IMR-90 (cell line): ENCODE results near the gene MAML3. TPM values are rescaled to one million over a fixed set of nuclear protein-coding genes. Genes with fewer than 3 reads are reported as not detected.

Experiments used
- ATAC-seq: fragments of 200-7000 bp; cut with Tn5 transposase; 2 replicates; pipeline ENCODE4 v1.9.1; 2020; ENCODE audit warnings: low read depth, mild to moderate bottlenecking, moderate library complexity
- BruUV-seq: library from RNA; stranded (reverse); fragments of 400-500 nt; replicated peaks from 2 replicates; lab custom pipeline; 2021; lab: Mats Ljungman, UMichigan
- CTCF ChIA-PET: fragments of 300-600 bp; formaldehyde crosslinking; extraction: SDS; loops from one replicate; lab custom pipeline; 2021; ENCODE audit warnings: antibody characterized with exemption; lab: Yijun Ruan, JAX
- POLR2A ChIA-PET: fragments of 300-600 bp; sonication (Branson Sonifier 250); formaldehyde crosslinking; loops from one replicate; lab custom pipeline; 2022; ENCODE audit warnings: antibody characterized with exemption; ENCODE audit not compliant: unreplicated experiment; lab: Charles Lee
- DNase-seq: peaks from one replicate; pipeline ENCODE4 v3.0.0; 2013
- H2AFZ ChIP-seq: replicated peaks from 2 replicates; pipeline ENCODE3; 2013; ENCODE audit warnings: low read length, mild to moderate bottlenecking; ENCODE audit not compliant: poor library complexity
- H2AK5ac ChIP-seq: 2 replicates; pipeline ENCODE4 v1.6.1; 2013; ENCODE audit warnings: low read depth, low read length, inconsistent platforms
- H2AK9ac ChIP-seq: replicated peaks from 2 replicates; pipeline ENCODE3; 2013; ENCODE audit warnings: mild to moderate bottlenecking, low read depth, low read length, moderate library complexity; ENCODE audit not compliant: poor library complexity
- H2BK120ac ChIP-seq: 2 replicates; pipeline ENCODE4 v1.6.1; 2013; ENCODE audit warnings: low read depth, low read length, inconsistent platforms
- H2BK15ac ChIP-seq: 3 replicates; pipeline ENCODE4 v1.6.1; 2013; ENCODE audit warnings: low read depth, low read length, inconsistent platforms
- H2BK20ac ChIP-seq: 2 replicates; pipeline ENCODE4 v1.6.1; 2013; ENCODE audit warnings: low read depth, mild to moderate bottlenecking, inconsistent platforms, low read length, moderate library complexity
- H2BK5ac ChIP-seq: 2 replicates; pipeline ENCODE4 v1.6.1; 2013; ENCODE audit warnings: mild to moderate bottlenecking, low read depth, low read length, inconsistent platforms; ENCODE audit not compliant: poor library complexity, severe bottlenecking
- H3K14ac ChIP-seq: replicated peaks from 2 replicates; pipeline ENCODE4 v1.6.1; 2013; ENCODE audit warnings: low read depth, low read length, inconsistent platforms
- H3K18ac ChIP-seq: 2 replicates; pipeline ENCODE4 v1.6.1; 2013; ENCODE audit warnings: low read depth, low read length, control low read depth
- H3K23ac ChIP-seq: 2 replicates; pipeline ENCODE4 v1.6.1; 2013; ENCODE audit warnings: low read depth, low read length, inconsistent platforms
- H3K27ac ChIP-seq: 2 replicates; pipeline ENCODE4 v1.5.1; 2013; ENCODE audit warnings: mild to moderate bottlenecking, control low read depth, low read length; ENCODE audit not compliant: insufficient read depth
- H3K27me3 ChIP-seq: 2 replicates; pipeline ENCODE4 v1.6.1; 2013; ENCODE audit warnings: low read length; ENCODE audit not compliant: control insufficient read depth, insufficient read depth
- H3K36me3 ChIP-seq: 2 replicates; pipeline ENCODE4 v1.6.1; 2013; ENCODE audit warnings: low read length, mixed read lengths; ENCODE audit not compliant: control insufficient read depth, insufficient read depth
- H3K4ac ChIP-seq: 2 replicates; pipeline ENCODE4 v1.6.1; 2013; ENCODE audit warnings: low read depth, low read length, inconsistent platforms
- H3K4me1 ChIP-seq: 2 replicates; pipeline ENCODE4 v1.6.1; 2013; ENCODE audit warnings: low read length, mixed read lengths; ENCODE audit not compliant: control insufficient read depth, insufficient read depth
- H3K4me2 ChIP-seq: 2 replicates; pipeline ENCODE4 v1.6.1; 2013; ENCODE audit warnings: low read depth, mild to moderate bottlenecking, control low read depth, low read length, moderate library complexity
- H3K4me3 ChIP-seq: 2 replicates; pipeline ENCODE4 v1.5.1; 2013; ENCODE audit warnings: low read depth, mild to moderate bottlenecking, control low read depth, low read length, moderate library complexity; ENCODE audit not compliant: insufficient read depth
- H3K56ac ChIP-seq: 2 replicates; pipeline ENCODE4 v1.6.1; 2013; ENCODE audit warnings: low read length, inconsistent platforms; ENCODE audit not compliant: insufficient read depth; ENCODE audit errors: extremely low read depth
- H3K79me1 ChIP-seq, 2 experiments: 2 replicates each; pipeline ENCODE4 v1.6.1; 2013; ENCODE audit warnings: low read length in 2 of 2, inconsistent platforms in 1 of 2, low read depth in 1 of 2
- H3K9ac ChIP-seq: 2 replicates; pipeline ENCODE4 v1.6.1; 2013; ENCODE audit warnings: low read depth, low read length, control low read depth
- H3K9me1 ChIP-seq: 2 replicates; pipeline ENCODE4 v1.6.1; 2013; ENCODE audit warnings: low read length, inconsistent platforms; ENCODE audit not compliant: insufficient read depth
- H3K9me3 ChIP-seq: 2 replicates; pipeline ENCODE4 v1.6.1; 2013; ENCODE audit warnings: low read length; ENCODE audit not compliant: control insufficient read depth, insufficient read depth
- H4K20me1 ChIP-seq: 2 replicates; pipeline ENCODE4 v1.6.1; 2013; ENCODE audit warnings: low read length, inconsistent platforms; ENCODE audit not compliant: insufficient read depth
- H4K5ac ChIP-seq: 2 replicates; pipeline ENCODE4 v1.6.1; 2013; ENCODE audit warnings: mild to moderate bottlenecking, low read depth, low read length, control low read depth
- H4K8ac ChIP-seq, 2 experiments: 2 replicates each; pipeline ENCODE4 v1.6.1; 2013; ENCODE audit warnings: low read depth in 2 of 2, low read length in 2 of 2, control low read depth in 1 of 2, inconsistent platforms in 1 of 2
- H4K91ac ChIP-seq: 2 replicates; pipeline ENCODE4 v1.6.1; 2013; ENCODE audit warnings: low read depth, low read length, inconsistent platforms; ENCODE audit not compliant: insufficient read depth
- BHLHE40 ChIP-seq: fragments of 150-350 bp; IDR thresholded peaks from 2 replicates; pipeline ENCODE4 v1.6.1; 2016; ENCODE audit warnings: mild to moderate bottlenecking, low read depth, low read length
- CEBPB ChIP-seq: IDR thresholded peaks from 2 replicates; pipeline ENCODE4 v1.6.1; 2012; ENCODE audit warnings: low read depth, low read length, improper control_type of control experiment
- CHD1 ChIP-seq: IDR thresholded peaks from 2 replicates; pipeline ENCODE4 v1.6.1; 2012; ENCODE audit warnings: low read depth, low read length, improper control_type of control experiment
- FOS ChIP-seq: fragments of 150-350 bp; IDR thresholded peaks from 2 replicates; pipeline ENCODE4 v1.6.1; 2016; ENCODE audit warnings: low read depth, low read length
- MAZ ChIP-seq: IDR thresholded peaks from 2 replicates; pipeline ENCODE4 v1.6.1; 2012; ENCODE audit warnings: low read depth, mild to moderate bottlenecking, low read length, improper control_type of control experiment, moderate library complexity, borderline replicate concordance
- MXI1 ChIP-seq: IDR thresholded peaks from 2 replicates; pipeline ENCODE4 v1.6.1; 2012; ENCODE audit warnings: low read depth, mild to moderate bottlenecking, low read length, moderate library complexity, borderline replicate concordance
- NFE2L2 ChIP-seq: fragments of 150-350 bp; IDR thresholded peaks from 2 replicates; pipeline ENCODE4 v1.6.1; 2016; ENCODE audit warnings: low read depth, mild to moderate bottlenecking, low read length
- POLR2A ChIP-seq: IDR thresholded peaks from 2 replicates; pipeline ENCODE4 v1.6.1; 2012; ENCODE audit warnings: mild to moderate bottlenecking, low read depth, low read length
- RAD21 ChIP-seq: IDR thresholded peaks from 2 replicates; pipeline ENCODE4 v1.6.1; 2012; ENCODE audit warnings: low read length, improper control_type of control experiment
- RCOR1 ChIP-seq: IDR thresholded peaks from 2 replicates; pipeline ENCODE4 v1.6.1; 2012; ENCODE audit warnings: mild to moderate bottlenecking, low read length, improper control_type of control experiment; ENCODE audit not compliant: insufficient replicate concordance
- RFX5 ChIP-seq: IDR thresholded peaks from 2 replicates; pipeline ENCODE4 v1.8.0; 2012; ENCODE audit warnings: low read depth, mild to moderate bottlenecking, low read length, moderate library complexity
- SMC3 ChIP-seq: fragments of 150-350 bp; IDR thresholded peaks from 2 replicates; pipeline ENCODE4 v1.6.1; 2016; ENCODE audit warnings: low read depth, mild to moderate bottlenecking, antibody characterized with exemption, low read length, moderate library complexity
- WGBS, 2 experiments: methylation state at CpG; one replicate each; pipeline versions ENCODE4 v1.1.5 to v1.1.7; 2013; ENCODE audit warnings: missing lambda C conversion rate in 2 of 2; ENCODE audit not compliant: insufficient read length in 1 of 2; ENCODE audit errors: extremely low coverage in 2 of 2; 5-methylcytosine and 5-hydroxymethylcytosine counted together
- dilution Hi-C: fragments of 300-500 bp; cut with HindIII; formaldehyde crosslinking; loops from one replicate; pipeline ENCODE4 v1.14.3; 2018; ENCODE audit warnings: low sequenced_read_pairs; ENCODE audit not compliant: unreplicated experiment
- in situ Hi-C: fragments of 300-500 bp; cut with MboI; formaldehyde crosslinking; loops from 3 replicates; pipeline ENCODE4 v1.14.3; 2019; ENCODE audit warnings: low sequenced_read_pairs, inconsistent platforms, mixed read lengths
- intact Hi-C: fragments of 100-400 bp; cut with micrococcal nuclease; formaldehyde crosslinking; loops from 2 replicates; pipeline ENCODE4 v1.10.0; 2022
- polyA plus RNA-seq, 3 experiments: library from polyadenylated mRNA; depleted of rRNA; stranded (reverse); fragments of >200 nt; gene quantifications; 2 replicates each; pipeline ENCODE4 v1.2.3, GENCODE V29; 2012; ENCODE audit warnings: low replicate concordance in 1 of 3
- total RNA-seq: library from RNA; depleted of rRNA; stranded (reverse); fragments of >200 nt; gene quantifications from 2 replicates; pipeline ENCODE4 v1.2.3, GENCODE V29; 2012
- TF ChIP-seq, protein P1 (sequence below): fragments of 150-350 bp; IDR thresholded peaks from 2 replicates; pipeline ENCODE4 v1.6.1; 2017; ENCODE audit warnings: mild to moderate bottlenecking, antibody characterized with exemption, low read length, low read depth
- TF ChIP-seq, protein P2 (sequence below): conservative IDR thresholded peaks from 2 replicates; pipeline ENCODE4 v1.5.1; 2012; ENCODE audit warnings: mild to moderate bottlenecking, low read depth, low read length, improper control_type of control experiment
- TF ChIP-seq, protein P3 (sequence below): fragments of 150-350 bp; IDR thresholded peaks from 2 replicates; pipeline ENCODE4 v1.6.1; 2016; ENCODE audit warnings: low read depth, mild to moderate bottlenecking, low read length, moderate library complexity, borderline replicate concordance

MAML3 gene
- total and polyA plus RNA-seq, 2 of the 4 experiments (the other 2 are of a cell fraction), result 0.90 to 1.7 TPM

DNA sequence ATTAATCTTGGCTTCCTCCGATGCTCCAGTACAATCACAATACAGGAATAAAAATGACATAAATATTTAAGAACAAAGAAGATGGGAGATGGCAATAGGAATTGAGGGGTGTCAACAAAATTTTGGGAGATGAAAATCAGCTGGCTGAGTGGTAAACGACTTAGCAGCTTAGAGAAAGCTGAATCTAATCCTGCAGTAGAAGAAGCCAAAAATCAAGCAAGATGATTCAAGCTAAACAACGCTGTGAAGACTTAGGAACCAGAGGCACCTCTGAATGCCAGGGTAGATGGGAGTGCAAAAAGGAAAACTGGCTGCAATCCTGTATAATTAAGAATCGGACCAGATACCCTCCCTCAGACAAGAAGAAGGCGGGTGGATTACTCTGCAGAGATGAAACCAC, 273.1 kb downstream of the MAML3 start:
- Histone ChIP-seq H2BK5ac (no peak overlapping the region), H3K9me1 (no peaks in the 10 kb centered on the region; the same call in 1 of the 2 replicates), H3K18ac (no peak overlapping the region), H3K9ac (no peak overlapping the region), H2AK9ac (no peak overlapping the region), H4K8ac (no peak overlapping the region), H3K23ac (no peak overlapping the region), H3K4me3 (no peak overlapping the region), H3K56ac (no peak overlapping the region), H3K4me1 (peaks cover 4% of the 10 kb centered on the region; the same call in 1 of the 2 replicates), H3K27me3 (no peaks in the 10 kb centered on the region), H4K5ac (no peak overlapping the region), H3K9me3 (peaks cover 2% of the 10 kb centered on the region), H2BK120ac (no peak overlapping the region), H3K27ac (no peak overlapping the region), H2AFZ (no peak overlapping the region), H2BK15ac (no peak overlapping the region), H4K20me1 (no peaks in the 10 kb centered on the region), H3K36me3 (no peaks in the 10 kb centered on the region), H3K79me1 (no peaks in the 10 kb centered on the region), H2AK5ac (no peak overlapping the region), H3K14ac (no peak overlapping the region), H4K91ac (no peak overlapping the region), H2BK20ac (no peak overlapping the region), H3K4ac (no peak overlapping the region), H3K4me2 (no peak overlapping the region)
- 86% methylated on average over 1 of the region's 5 CpGs; no CpG with 5 or more reads in 1 of the 2 experiments for WGBS, 2 experiments
- ChIA-PET CTCF (no interaction called here), POLR2A (no interaction called here)
- no TSS peak for BruUV-seq
- intact Hi-C loops, result no loop called here
- ATAC-seq (no peak), DNase-seq (no peak)
- dilution Hi-C loops, result no loop called here
- TF ChIP-seq NFE2L2, result no peak
- TF ChIP-seq SMC3, result no peak
- TF ChIP-seq, protein P1, sequence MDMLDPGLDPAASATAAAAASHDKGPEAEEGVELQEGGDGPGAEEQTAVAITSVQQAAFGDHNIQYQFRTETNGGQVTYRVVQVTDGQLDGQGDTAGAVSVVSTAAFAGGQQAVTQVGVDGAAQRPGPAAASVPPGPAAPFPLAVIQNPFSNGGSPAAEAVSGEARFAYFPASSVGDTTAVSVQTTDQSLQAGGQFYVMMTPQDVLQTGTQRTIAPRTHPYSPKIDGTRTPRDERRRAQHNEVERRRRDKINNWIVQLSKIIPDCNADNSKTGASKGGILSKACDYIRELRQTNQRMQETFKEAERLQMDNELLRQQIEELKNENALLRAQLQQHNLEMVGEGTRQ, result no peak
- no peak for TF ChIP-seq CHD1
- TF ChIP-seq RAD21, result no peak
- TF ChIP-seq POLR2A, result no peak
- no peak for TF ChIP-seq MXI1
- TF ChIP-seq RCOR1, result no peak
- no peak for TF ChIP-seq RFX5
- TF ChIP-seq, protein P2, sequence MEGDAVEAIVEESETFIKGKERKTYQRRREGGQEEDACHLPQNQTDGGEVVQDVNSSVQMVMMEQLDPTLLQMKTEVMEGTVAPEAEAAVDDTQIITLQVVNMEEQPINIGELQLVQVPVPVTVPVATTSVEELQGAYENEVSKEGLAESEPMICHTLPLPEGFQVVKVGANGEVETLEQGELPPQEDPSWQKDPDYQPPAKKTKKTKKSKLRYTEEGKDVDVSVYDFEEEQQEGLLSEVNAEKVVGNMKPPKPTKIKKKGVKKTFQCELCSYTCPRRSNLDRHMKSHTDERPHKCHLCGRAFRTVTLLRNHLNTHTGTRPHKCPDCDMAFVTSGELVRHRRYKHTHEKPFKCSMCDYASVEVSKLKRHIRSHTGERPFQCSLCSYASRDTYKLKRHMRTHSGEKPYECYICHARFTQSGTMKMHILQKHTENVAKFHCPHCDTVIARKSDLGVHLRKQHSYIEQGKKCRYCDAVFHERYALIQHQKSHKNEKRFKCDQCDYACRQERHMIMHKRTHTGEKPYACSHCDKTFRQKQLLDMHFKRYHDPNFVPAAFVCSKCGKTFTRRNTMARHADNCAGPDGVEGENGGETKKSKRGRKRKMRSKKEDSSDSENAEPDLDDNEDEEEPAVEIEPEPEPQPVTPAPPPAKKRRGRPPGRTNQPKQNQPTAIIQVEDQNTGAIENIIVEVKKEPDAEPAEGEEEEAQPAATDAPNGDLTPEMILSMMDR, result no peak
- no peak for TF ChIP-seq CEBPB
- no peak for TF ChIP-seq MAZ
- TF ChIP-seq FOS, result no peak
- TF ChIP-seq, protein P3, sequence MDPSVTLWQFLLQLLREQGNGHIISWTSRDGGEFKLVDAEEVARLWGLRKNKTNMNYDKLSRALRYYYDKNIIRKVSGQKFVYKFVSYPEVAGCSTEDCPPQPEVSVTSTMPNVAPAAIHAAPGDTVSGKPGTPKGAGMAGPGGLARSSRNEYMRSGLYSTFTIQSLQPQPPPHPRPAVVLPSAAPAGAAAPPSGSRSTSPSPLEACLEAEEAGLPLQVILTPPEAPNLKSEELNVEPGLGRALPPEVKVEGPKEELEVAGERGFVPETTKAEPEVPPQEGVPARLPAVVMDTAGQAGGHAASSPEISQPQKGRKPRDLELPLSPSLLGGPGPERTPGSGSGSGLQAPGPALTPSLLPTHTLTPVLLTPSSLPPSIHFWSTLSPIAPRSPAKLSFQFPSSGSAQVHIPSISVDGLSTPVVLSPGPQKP, result no peak
- no peak for TF ChIP-seq BHLHE40
- in situ Hi-C loops, result no loop called here
